Forelimb muscle (tissue), 1 donor: ENCODE data around the gene RCAN2. TPM values are rescaled to one million over a fixed set of nuclear protein-coding genes. Genes with fewer than 3 reads are reported as not detected.
"Not testable (repeated sequence)": the region's sequence is repeated elsewhere in the genome, so short reads cannot be mapped to it uniquely, and the experiment has no call there.

Source experiments
- DNase-seq: peaks from one replicate; pipeline ENCODE4 v3.0.0-alpha.2; 2013; ENCODE audit warnings: low read depth
- polyA plus RNA-seq: library from polyadenylated mRNA; unstranded; fragments of 120-200 nt; gene quantifications from one replicate; pipeline ENCODE4 v1.2.1, GENCODE V29; 2013; ENCODE audit not compliant: insufficient read length

Gene RCAN2
- polyA plus RNA-seq, 1 donor = 4.7 TPM

GRCh38 chr6:46440641-46441040 is 50.6 kb downstream of the RCAN2 start:
- no peak for DNase-seq

GRCh38 chr6:46440141-46440540 is 51.1 kb downstream of the RCAN2 start:
- DNase-seq = no peak

GRCh38 chr6:46438245-46438644 is 53.0 kb downstream of the RCAN2 start:
- no peak for DNase-seq

- no peak for DNase-seq
Observed at GRCh38 chr6:46437671-46438221, 53.5 kb downstream of the RCAN2 start.

GRCh38 chr6:46422619-46423018 is 68.6 kb downstream of the RCAN2 start:
- no peak for DNase-seq

- DNase-seq = no peak
Observed at GRCh38 chr6:46421939-46422338, 69.3 kb downstream of the RCAN2 start.

GRCh38 chr6:46420921-46421638 is 70.2 kb downstream of the RCAN2 start:
- no peak for DNase-seq

- no peak for DNase-seq
Observed at GRCh38 chr6:46419576-46420002, 71.7 kb downstream of the RCAN2 start.

GRCh38 chr6:46414398-46414797 is 76.9 kb downstream of the RCAN2 start:
- no peak for DNase-seq

GRCh38 chr6:46412662-46413061 is 78.6 kb downstream of the RCAN2 start:
- no peak for DNase-seq

GRCh38 chr6:46411456-46412197 is 79.6 kb downstream of the RCAN2 start:
- no peak for DNase-seq

- DNase-seq = peak; percentile 50
Observed at GRCh38 chr6:46410334-46410953, 80.8 kb downstream of the RCAN2 start.

- DNase-seq = no peak
Observed at GRCh38 chr6:46407776-46408530, 83.3 kb downstream of the RCAN2 start.

- peak; percentile 28 for DNase-seq
Observed at GRCh38 chr6:46407246-46407645, 84.0 kb downstream of the RCAN2 start.

GRCh38 chr6:46405620-46406180 is 85.5 kb downstream of the RCAN2 start:
- not testable (repeated sequence) for DNase-seq

- no peak for DNase-seq
Observed at GRCh38 chr6:46400898-46401297, 90.4 kb downstream of the RCAN2 start.

GRCh38 chr6:46395530-46395929 is 95.7 kb downstream of the RCAN2 start:
- no peak for DNase-seq

- DNase-seq = no peak
Observed at GRCh38 chr6:46393940-46394337, 97.3 kb downstream of the RCAN2 start.

GRCh38 chr6:46393161-46393939 is 97.9 kb downstream of the RCAN2 start:
- no peak for DNase-seq

- no peak for DNase-seq
Observed at GRCh38 chr6:46392294-46392693, 99.0 kb downstream of the RCAN2 start.
